Left lung (tissue), 10 donors: ENCODE measurements around the gene DAAM2. TPM values are rescaled to one million over a fixed set of nuclear protein-coding genes. Genes with fewer than 3 reads are reported as not detected.
A peak's percentile ranks its signal among the peaks of the same experiment; 100 is the strongest.

Experiments
- ATAC-seq: fragments of 200-7000 bp; cut with Tn5 transposase; one replicate; pipeline ENCODE4 v1.9.1; 2020; ENCODE audit warnings: moderate library complexity
- DNase-seq, 4 donors: peaks; one replicate each; pipeline ENCODE4 v3.0.0-alpha.2; 2013 to 2020
- H3K27ac ChIP-seq, 2 donors: fragments of 200-600 bp; sonication (generic) in 1 of 2; one replicate each; pipeline versions ENCODE4 v1.5.0 to v1.8.0; 2020 to 2021
- H3K27me3 ChIP-seq, 2 donors: fragments of 200-600 bp; sonication (generic) in 1 of 2; one replicate each; pipeline versions ENCODE4 v1.5.0 to v1.8.0; 2020 to 2021
- H3K36me3 ChIP-seq, 2 donors: fragments of 200-600 bp; sonication (generic) in 1 of 2; one replicate each; pipeline versions ENCODE4 v1.5.0 to v1.8.0; 2020 to 2021
- H3K4me1 ChIP-seq, 2 donors: fragments of 200-600 bp; one replicate each; pipeline ENCODE4 v1.8.0; 2021
- H3K4me3 ChIP-seq, 2 donors: fragments of 200-600 bp; sonication (generic) in 1 of 2; one replicate each; pipeline versions ENCODE4 v1.5.0 to v1.8.0; 2020 to 2021; ENCODE audit warnings: mild to moderate bottlenecking in 1 of 2
- H3K9me3 ChIP-seq, 2 donors: fragments of 200-600 bp; sonication (generic) in 1 of 2; one replicate each; pipeline versions ENCODE4 v1.5.0 to v1.8.0; 2020 to 2021
- CTCF ChIP-seq, 2 donors: fragments of 200-600 bp; sonication (generic) in 1 of 2; IDR thresholded peaks; one replicate each; pipeline versions ENCODE4 v1.5.0 to v1.8.0; 2021; ENCODE audit warnings: antibody characterized with exemption in 2 of 2
- intact Hi-C, 2 donors: fragments of 100-400 bp; cut with DNase I; formaldehyde crosslinking; loops; one replicate each; pipeline versions ENCODE4 v1.11.2 to v1.14.2; 2022
- polyA plus RNA-seq, 6 donors: library from polyadenylated mRNA; unstranded; fragments of 120-200 nt; gene quantifications; one replicate each; pipeline ENCODE4 v1.2.1, GENCODE V29; 2013; ENCODE audit not compliant: insufficient read length in 6 of 6
- total RNA-seq, 2 donors: library from RNA; stranded (reverse); fragmentation: NEBNext Ultra II Directional; extraction: Animal tissue kit (Norgen Biotek cat#: 25700); gene quantifications; one replicate each; pipeline ENCODE4 v1.2.1, GENCODE V29; 2021
- donor health status: DM: no; HTN: yes; CAD: no.
- donor health status: DM: no; HTN: no; CAD: no.

DAAM2 gene
- total and polyA plus RNA-seq, 8 donors = 28.8 to 67.6 (median 39.9) TPM

GRCh38 chr6:39754514-39755115 lies 37.6 kb upstream of the DAAM2 start:
- no peak overlapping the region for H3K4me3 ChIP-seq
- intact Hi-C loops = no loop called here
- no peaks in the 10 kb centered on the region for H3K4me1 ChIP-seq
- ATAC-seq (peak; percentile 33), DNase-seq (peak in 2 of 4 donors; percentile 32 to 35)
- no peaks in the 10 kb centered on the region for H3K36me3 ChIP-seq
- H3K9me3 ChIP-seq = no peaks in the 10 kb centered on the region
- no peak for TF ChIP-seq CTCF (IDR thresholded peaks at IDR 0.05)
- H3K27me3 ChIP-seq = no peaks in the 10 kb centered on the region
- H3K27ac ChIP-seq = peak overlapping the region in 1 of 2 donors; percentile 56

GRCh38 chr6:39755231-39755630 lies 36.9 kb upstream of the DAAM2 start:
- DNase-seq = no peak
- no peak for ATAC-seq
- H3K27me3 ChIP-seq = no peaks in the 10 kb centered on the region
- intact Hi-C loops = no loop called here
- H3K4me3 ChIP-seq = no peak overlapping the region
- no peaks in the 10 kb centered on the region for H3K4me1 ChIP-seq
- no peaks in the 10 kb centered on the region for H3K36me3 ChIP-seq
- TF ChIP-seq CTCF (IDR thresholded peaks at IDR 0.05) = no peak
- H3K9me3 ChIP-seq = no peaks in the 10 kb centered on the region
- H3K27ac ChIP-seq = no peak overlapping the region

GRCh38 chr6:39756582-39756981 lies 35.6 kb upstream of the DAAM2 start:
- Histone ChIP-seq H3K9me3 (no peaks in the 10 kb centered on the region), H3K27ac (no peak overlapping the region), H3K4me1 (no peaks in the 10 kb centered on the region), H3K36me3 (no peaks in the 10 kb centered on the region), H3K27me3 (no peaks in the 10 kb centered on the region), H3K4me3 (no peak overlapping the region)
- intact Hi-C loops = no loop called here
- no peak for DNase-seq
- ATAC-seq = no peak
- no peak for TF ChIP-seq CTCF (IDR thresholded peaks at IDR 0.05)

GRCh38 chr6:39758905-39759605 lies 33.1 kb upstream of the DAAM2 start:
- TF ChIP-seq CTCF (IDR thresholded peaks at IDR 0.05) = no peak
- intact Hi-C loops = no loop called here
- Histone ChIP-seq H3K9me3 (no peaks in the 10 kb centered on the region), H3K4me1 (no peaks in the 10 kb centered on the region), H3K27me3 (no peaks in the 10 kb centered on the region), H3K36me3 (no peaks in the 10 kb centered on the region), H3K27ac (no peak overlapping the region), H3K4me3 (no peak overlapping the region)
- no peak for ATAC-seq
- no peak for DNase-seq

GRCh38 chr6:39760226-39760952 lies 31.8 kb upstream of the DAAM2 start:
- no peaks in the 10 kb centered on the region for H3K27me3 ChIP-seq
- H3K4me1 ChIP-seq = no peaks in the 10 kb centered on the region
- H3K27ac ChIP-seq = no peak overlapping the region
- no peak for DNase-seq
- ATAC-seq = no peak
- intact Hi-C loops = no loop called here
- no peaks in the 10 kb centered on the region for H3K9me3 ChIP-seq
- H3K36me3 ChIP-seq = no peaks in the 10 kb centered on the region
- TF ChIP-seq CTCF (IDR thresholded peaks at IDR 0.05) = no peak
- no peak overlapping the region for H3K4me3 ChIP-seq
